Measurements from ENCODE around the gene BBS9.
A peak's percentile ranks its signal among the peaks of the same experiment; 100 is the strongest.
"Not testable (repeated sequence)": the region's sequence is repeated elsewhere in the genome, so short reads cannot be mapped to it uniquely, and the experiment has no call there.

BBS9 gene

DNA sequence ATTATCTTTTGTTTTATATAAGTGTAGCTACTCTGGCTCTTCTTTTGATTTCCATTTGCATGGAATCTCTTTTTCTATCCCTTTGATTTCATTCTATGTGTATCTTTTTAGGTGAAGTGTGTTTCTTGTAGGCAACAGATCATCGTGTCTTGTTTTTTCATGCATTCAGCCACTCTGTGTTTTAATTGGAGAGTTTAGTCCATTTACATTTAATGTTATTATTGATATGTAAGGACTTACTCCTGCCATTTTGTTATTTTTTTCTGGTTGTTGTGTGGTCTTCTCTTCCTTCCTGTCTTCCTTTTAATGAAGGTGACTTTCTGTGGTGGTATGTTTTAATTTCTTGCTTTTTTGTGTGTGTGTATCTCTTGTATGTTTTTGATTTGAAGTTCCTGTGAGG, 81.6 kb downstream of the BBS9 start:
- no peak overlapping the region for H3K4me3 ChIP-seq (replicated peaks; ENCODE audit: low read depth, low read length)
- TF ChIP-seq, protein P1, sequence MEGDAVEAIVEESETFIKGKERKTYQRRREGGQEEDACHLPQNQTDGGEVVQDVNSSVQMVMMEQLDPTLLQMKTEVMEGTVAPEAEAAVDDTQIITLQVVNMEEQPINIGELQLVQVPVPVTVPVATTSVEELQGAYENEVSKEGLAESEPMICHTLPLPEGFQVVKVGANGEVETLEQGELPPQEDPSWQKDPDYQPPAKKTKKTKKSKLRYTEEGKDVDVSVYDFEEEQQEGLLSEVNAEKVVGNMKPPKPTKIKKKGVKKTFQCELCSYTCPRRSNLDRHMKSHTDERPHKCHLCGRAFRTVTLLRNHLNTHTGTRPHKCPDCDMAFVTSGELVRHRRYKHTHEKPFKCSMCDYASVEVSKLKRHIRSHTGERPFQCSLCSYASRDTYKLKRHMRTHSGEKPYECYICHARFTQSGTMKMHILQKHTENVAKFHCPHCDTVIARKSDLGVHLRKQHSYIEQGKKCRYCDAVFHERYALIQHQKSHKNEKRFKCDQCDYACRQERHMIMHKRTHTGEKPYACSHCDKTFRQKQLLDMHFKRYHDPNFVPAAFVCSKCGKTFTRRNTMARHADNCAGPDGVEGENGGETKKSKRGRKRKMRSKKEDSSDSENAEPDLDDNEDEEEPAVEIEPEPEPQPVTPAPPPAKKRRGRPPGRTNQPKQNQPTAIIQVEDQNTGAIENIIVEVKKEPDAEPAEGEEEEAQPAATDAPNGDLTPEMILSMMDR (IDR thresholded peaks at IDR 0.05; ENCODE audit: low read depth, low read length, missing control alignments): no peak
- no peak for DNase-seq (ENCODE audit: extremely low read depth, low read depth)

GRCh38 chr7:33212144-33212543, 82.8 kb downstream of the BBS9 start:
- no peak overlapping the region for H3K4me3 ChIP-seq (replicated peaks; ENCODE audit: low read depth, low read length)

DNA sequence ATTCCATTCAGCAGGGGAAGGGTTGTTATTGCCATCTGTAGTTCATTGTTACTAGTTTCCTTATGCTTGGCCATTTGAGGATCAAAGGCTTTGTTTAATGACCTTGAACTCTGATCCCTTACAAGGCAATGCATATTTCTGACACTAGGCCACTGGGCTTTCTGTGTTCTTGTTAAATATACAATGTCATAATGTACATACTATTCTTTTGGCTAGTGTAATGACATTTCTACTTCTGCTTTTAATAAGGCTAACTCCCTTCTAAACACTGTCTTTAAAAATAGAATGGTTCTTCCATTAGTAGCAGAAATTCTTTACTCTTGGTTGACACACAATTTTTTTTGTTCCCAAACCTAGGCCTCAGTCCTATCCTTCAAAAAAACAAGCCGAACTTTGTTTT, 86.6 kb downstream of the BBS9 start:
- H3K4me3 ChIP-seq (replicated peaks; ENCODE audit: low read depth, low read length): no peak overlapping the region
- TF ChIP-seq, protein P1 (IDR thresholded peaks at IDR 0.05; ENCODE audit: low read depth, low read length, missing control alignments): no peak
- DNase-seq (ENCODE audit: extremely low read depth, low read depth): no peak

More at GRCh38 chr7:33212144-33212543, 82.8 kb downstream of the BBS9 start:
- TF ChIP-seq, protein P1 (IDR thresholded peaks at IDR 0.05; ENCODE audit: low read depth, low read length, missing control alignments): no peak
- no peak for DNase-seq (ENCODE audit: extremely low read depth, low read depth)

DNA sequence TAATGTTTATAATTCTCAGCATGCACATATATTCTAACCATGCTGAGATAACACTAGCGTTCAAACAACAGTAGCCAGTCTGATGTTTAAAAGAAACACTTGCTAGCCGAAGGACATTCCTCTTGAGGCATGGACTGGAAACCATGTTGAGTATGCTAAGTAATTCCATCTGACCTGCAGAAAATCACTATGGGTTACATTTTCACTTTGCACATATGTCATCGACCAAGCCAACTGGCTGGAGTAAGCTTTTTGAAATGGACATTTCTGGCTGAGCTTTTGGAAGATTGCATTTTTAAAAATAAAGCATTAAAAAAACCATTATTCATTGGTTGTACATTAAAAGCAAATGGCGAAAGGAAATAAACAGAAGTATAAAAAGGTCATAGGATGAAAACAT, 88.2 kb downstream of the BBS9 start:
- peak; percentile 3 for DNase-seq (ENCODE audit: extremely low read depth, low read depth)

GRCh38 chr7:33218841-33219535, 89.6 kb downstream of the BBS9 start:
- not testable (repeated sequence) for DNase-seq (ENCODE audit: extremely low read depth, low read depth)

More for the DNA sequence above, 88.2 kb downstream of the BBS9 start:
- TF ChIP-seq, protein P1 (IDR thresholded peaks at IDR 0.05; ENCODE audit: low read depth, low read length, missing control alignments): no peak
- H3K4me3 ChIP-seq (replicated peaks; ENCODE audit: low read depth, low read length): no peak overlapping the region

DNA sequence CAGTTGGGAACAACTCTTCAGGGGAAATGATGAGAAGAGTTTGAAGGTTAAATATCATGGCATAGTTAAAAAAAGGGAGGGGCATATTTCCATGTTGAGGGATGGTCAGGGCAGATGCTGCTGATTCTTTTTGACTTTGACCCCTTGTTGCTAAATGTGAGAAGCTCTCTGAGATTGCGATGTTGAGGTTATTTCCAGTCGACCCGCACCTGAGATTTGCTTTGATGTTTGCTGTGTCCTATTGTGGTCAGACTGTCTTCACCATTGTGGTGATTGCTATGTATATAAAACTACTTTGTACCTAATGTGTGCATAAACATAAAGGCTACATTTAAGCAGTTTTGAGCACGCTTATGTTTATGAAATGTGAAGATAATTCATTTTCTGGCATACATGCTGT, 90.9 kb downstream of the BBS9 start:
- DNase-seq (ENCODE audit: extremely low read depth, low read depth): no peak
- TF ChIP-seq, protein P1 (IDR thresholded peaks at IDR 0.05; ENCODE audit: low read depth, low read length, missing control alignments): no peak
- H3K4me3 ChIP-seq (replicated peaks; ENCODE audit: low read depth, low read length): no peak overlapping the region

More at GRCh38 chr7:33218841-33219535, 89.6 kb downstream of the BBS9 start:
- H3K4me3 ChIP-seq (replicated peaks; ENCODE audit: low read depth, low read length): not testable (repeated sequence)

GRCh38 chr7:33221390-33221789, 92.0 kb downstream of the BBS9 start:
- TF ChIP-seq, protein P1 (IDR thresholded peaks at IDR 0.05; ENCODE audit: low read depth, low read length, missing control alignments): no peak
- DNase-seq (ENCODE audit: extremely low read depth, low read depth): no peak
- H3K4me3 ChIP-seq (replicated peaks; ENCODE audit: low read depth, low read length): no peak overlapping the region

Measured in HFF-Myc (cell line).